Loucy (cell line): ENCODE results near the gene HMGXB3.

Experiments
- H2AFZ ChIP-seq: fragments of 200-600 bp; sonication (generic); 2 replicates; pipeline ENCODE4 v1.6.0; 2016; ENCODE audit warnings: antibody characterized with exemption, mild to moderate bottlenecking, low read length, moderate library complexity
- H3F3A ChIP-seq: fragments of 200-600 bp; 2 replicates; pipeline ENCODE4 v1.6.0; 2016; ENCODE audit warnings: antibody characterized with exemption, low read depth, mild to moderate bottlenecking
- H3K27me3 ChIP-seq: fragments of 200-600 bp; sonication (generic); 2 replicates; pipeline ENCODE4 v1.6.1; 2014; ENCODE audit warnings: low read length, mild to moderate bottlenecking; ENCODE audit not compliant: insufficient read depth, poor library complexity, severe bottlenecking
- H3K36me3 ChIP-seq: fragments of 200-600 bp; sonication (generic); 2 replicates; pipeline ENCODE4 v1.6.1; 2016; ENCODE audit warnings: low read length; ENCODE audit not compliant: insufficient read depth
- H3K4me1 ChIP-seq: fragments of 200-600 bp; sonication (generic); 2 replicates; pipeline ENCODE4 v1.5.1; 2014; ENCODE audit warnings: low read length, mild to moderate bottlenecking; ENCODE audit not compliant: insufficient read depth, poor library complexity, severe bottlenecking
- H3K4me2 ChIP-seq: fragments of 200-600 bp; sonication (generic); 2 replicates; pipeline ENCODE4 v1.6.0; 2014; ENCODE audit warnings: antibody characterized with exemption, low read length, low read depth, mild to moderate bottlenecking; ENCODE audit not compliant: poor library complexity, severe bottlenecking
- H3K4me3 ChIP-seq: fragments of 200-600 bp; sonication (generic); 2 replicates; pipeline ENCODE4 v1.5.1; 2014; ENCODE audit warnings: low read length, mild to moderate bottlenecking, mixed read lengths; ENCODE audit not compliant: poor library complexity, severe bottlenecking
- H3K79me2 ChIP-seq: fragments of 200-600 bp; sonication (generic); 2 replicates; pipeline ENCODE4 v1.6.1; 2014; ENCODE audit warnings: low read length; ENCODE audit not compliant: insufficient read depth
- H3K9ac ChIP-seq: fragments of 200-600 bp; sonication (generic); 2 replicates; pipeline ENCODE4 v1.6.0; 2014; ENCODE audit warnings: mild to moderate bottlenecking, low read depth, low read length, moderate library complexity; ENCODE audit not compliant: poor library complexity, severe bottlenecking
- H3K9me2 ChIP-seq: fragments of 200-600 bp; sonication (generic); replicated peaks from 2 replicates; pipeline ENCODE4 v1.6.1; 2016; ENCODE audit warnings: low read depth, low read length, mixed read lengths
- H3K9me3 ChIP-seq: fragments of 200-600 bp; sonication (generic); 2 replicates; pipeline ENCODE4 v1.6.1; 2014; ENCODE audit warnings: mild to moderate bottlenecking, antibody characterized with exemption, low read length, low read depth; ENCODE audit not compliant: insufficient read depth
- H4K20me1 ChIP-seq: fragments of 200-600 bp; sonication (generic); 2 replicates; pipeline ENCODE4 v1.6.0; 2014; ENCODE audit warnings: antibody characterized with exemption, low read length, mild to moderate bottlenecking; ENCODE audit not compliant: insufficient read depth, poor library complexity, severe bottlenecking
- CTCF ChIP-seq: fragments of 200-600 bp; sonication (generic); conservative IDR thresholded peaks from 2 replicates; pipeline ENCODE4 v1.5.1; 2014; ENCODE audit warnings: mild to moderate bottlenecking, antibody characterized with exemption, low read length
- EZH2phosphoT487 ChIP-seq: fragments of 200-600 bp; IDR thresholded peaks from 2 replicates; pipeline ENCODE4 v1.6.1; 2018; ENCODE audit warnings: antibody characterized with exemption, mild to moderate bottlenecking, moderate library complexity, borderline replicate concordance

Gene HMGXB3

DNA sequence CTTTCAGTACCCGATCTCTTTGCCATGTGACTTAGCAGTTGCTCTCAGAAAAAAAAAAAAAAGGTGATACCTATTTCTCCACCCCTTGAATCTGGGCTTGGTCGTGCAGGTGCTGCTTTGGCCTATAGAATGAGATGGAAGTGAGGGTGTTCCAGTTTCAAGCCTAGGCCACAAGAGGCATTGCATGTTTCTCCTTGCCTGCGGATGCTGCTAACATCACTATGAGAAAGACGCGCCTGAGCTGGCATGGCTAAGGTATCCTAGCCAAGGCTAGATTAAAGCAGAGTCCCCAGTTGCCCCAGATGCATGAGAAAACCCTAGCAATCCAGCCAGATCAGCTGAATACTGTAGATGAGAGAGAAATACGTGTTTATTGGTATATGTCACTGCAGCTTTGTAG is 100.5 kb downstream of the HMGXB3 start:
- TF ChIP-seq CTCF (no peak), EZH2phosphoT487 (no peak)
- no peaks in the 10 kb centered on the region for H3K79me2 ChIP-seq
- H3K4me3 ChIP-seq = no peak overlapping the region
- no peak overlapping the region for H3K9ac ChIP-seq
- no peaks in the 10 kb centered on the region for H3K9me3 ChIP-seq
- no peak overlapping the region for H2AFZ ChIP-seq
- H3K27me3 ChIP-seq = no peaks in the 10 kb centered on the region
- no peaks in the 10 kb centered on the region for H3K9me2 ChIP-seq
- no peaks in the 10 kb centered on the region for H4K20me1 ChIP-seq
- no peak overlapping the region for H3K4me2 ChIP-seq
- no peaks in the 10 kb centered on the region for H3K4me1 ChIP-seq
- no peaks in the 10 kb centered on the region for H3K36me3 ChIP-seq
- H3F3A ChIP-seq = no peaks in the 10 kb centered on the region
